OCI-LY7 (cell line): ENCODE data around the gene CLCN4.

ENCODE experiments used
- CTCF ChIP-seq: fragments of 200-600 bp; sonication (generic); conservative IDR thresholded peaks from 2 replicates; pipeline ENCODE4 v1.5.1; 2014; ENCODE audit warnings: mild to moderate bottlenecking, antibody characterized with exemption, low read length, moderate library complexity, mixed read lengths
- EZH2phosphoT487 ChIP-seq: fragments of 200-600 bp; sonication (generic); IDR thresholded peaks from 2 replicates; pipeline ENCODE4 v1.6.1; 2018; ENCODE audit warnings: low read depth, borderline replicate concordance, mild to moderate bottlenecking, mixed run types, antibody characterized with exemption, low read length, moderate library complexity, mixed read lengths

DNA sequence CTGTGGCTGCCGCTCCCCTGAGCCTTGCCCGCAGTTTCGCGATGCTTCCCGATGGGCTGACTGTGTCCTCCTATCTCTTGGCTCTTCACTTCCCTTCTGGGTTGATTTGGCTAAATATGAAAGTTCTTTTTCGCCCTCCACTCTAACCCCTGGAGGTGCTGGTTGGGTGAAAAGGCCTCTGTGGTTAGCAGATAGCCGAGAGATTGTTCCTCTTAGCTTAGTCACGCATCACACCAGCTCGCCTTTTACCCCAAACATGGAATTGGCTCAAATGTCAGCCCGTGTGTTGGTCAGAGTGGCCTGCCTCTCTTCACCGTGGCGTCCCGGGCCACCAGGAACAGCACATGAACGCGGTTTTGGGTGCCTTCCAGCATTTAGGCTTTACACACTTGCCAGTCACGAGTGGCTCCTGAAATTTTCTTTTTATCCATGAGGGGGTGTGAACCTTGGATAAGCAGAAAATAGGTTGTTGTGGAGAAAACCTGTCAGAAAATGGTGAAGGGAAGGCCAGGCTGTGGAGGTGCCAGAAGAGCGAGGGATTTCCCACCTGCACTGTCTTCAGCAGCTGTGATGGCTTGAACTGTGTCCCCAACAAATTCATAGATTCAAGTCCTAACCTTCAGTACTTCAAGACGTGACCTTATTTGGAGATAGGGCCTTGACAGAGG, 8.9 kb downstream of the CLCN4 start:
- TF ChIP-seq CTCF: no peak
- TF ChIP-seq EZH2phosphoT487: no peak
